ENCODE results near the gene PRKCA. TPM values are rescaled to one million over a fixed set of nuclear protein-coding genes. Genes with fewer than 3 reads are reported as not detected.
A peak's percentile ranks its signal among the peaks of the same experiment; 100 is the strongest.
"Not testable (repeated sequence)": the region's sequence is repeated elsewhere in the genome, so short reads cannot be mapped to it uniquely, and the experiment has no call there.

Gene PRKCA
- 50.8 TPM for total RNA-seq
- polyA plus RNA-seq (ENCODE audit: insufficient read depth, low read depth, low replicate concordance): 8.0 TPM
- long read RNA-seq, donor 1, full-length matches to known transcripts: 2 of 12 reads
- long read RNA-seq, donor 1, partial matches to known transcripts: 10 of 12 reads
- long read RNA-seq, donor 1, other reads (novel, unspliced or antisense): 0 of 12 reads
- long read RNA-seq, donor 2, full-length matches to known transcripts: 6 of 6 reads
- long read RNA-seq, donor 2, partial matches to known transcripts: 0 of 6 reads
- long read RNA-seq, donor 2, other reads (novel, unspliced or antisense): 0 of 6 reads
- long read RNA-seq, donor 3, full-length matches to known transcripts: 3 of 3 reads
- long read RNA-seq, donor 3, partial matches to known transcripts: 0 of 3 reads
- long read RNA-seq, donor 3, other reads (novel, unspliced or antisense): 0 of 3 reads
- long read RNA-seq, donor 4: 0 reads
- long read RNA-seq, donor 5: 0 reads
- long read RNA-seq, donor 6: 0 reads
- long read RNA-seq, donor 7, partial matches to known transcripts: 1 of 26 reads
- long read RNA-seq, donor 7, other reads (novel, unspliced or antisense): 25 of 26 reads
- long read RNA-seq, donor 8, full-length matches to known transcripts: 5 of 5 reads
- long read RNA-seq, donor 8, partial matches to known transcripts: 0 of 5 reads
- long read RNA-seq, donor 8, other reads (novel, unspliced or antisense): 0 of 5 reads
- long read RNA-seq, donor 9: 0 reads
- long read RNA-seq, donor 10, full-length matches to known transcripts: 2 of 2 reads
- long read RNA-seq, donor 10, partial matches to known transcripts: 0 of 2 reads
- long read RNA-seq, donor 10, other reads (novel, unspliced or antisense): 0 of 2 reads

GRCh38 chr17:66301864-66302741 is at the start of gene PRKCA:
TSS of gene PRKCA (plus strand) at chr17:66302613.
- H3K27ac ChIP-seq (ENCODE audit: low read depth in 2 of 2, low read length in 2 of 2): peak within 1 kb of the TSS; percentile 56 to 73
- peak within 1 kb of the TSS; percentile 60 to 78 (median 71) for H3K4me3 ChIP-seq (ENCODE audit: low read length in 3 of 3)
- FAIRE-seq: no peak
- peak within 1 kb of the TSS; percentile 31 to 65 (median 65) for H3K9ac ChIP-seq (ENCODE audit: low read length in 3 of 3)
- H3K27me3 ChIP-seq (ENCODE audit: control insufficient read depth, insufficient read depth, low read length): no peaks in the 10 kb centered on the region
- H3K4me1 ChIP-seq (ENCODE audit: control insufficient read depth in 2 of 3, insufficient read depth in 2 of 3, low read depth in 1 of 3, low read length in 3 of 3): peaks cover 0 to 7% (median 0%) of the 10 kb centered on the region in 3 donors
- peak; percentile 72 to 92 (median 81) for DNase-seq
- no peak for TF ChIP-seq CTCF (IDR thresholded peaks at IDR 0.05; ENCODE audit: borderline replicate concordance, extremely low read depth, insufficient read depth)
- no peaks in the 10 kb centered on the region for H3K9me3 ChIP-seq (ENCODE audit: control insufficient read depth in 2 of 3, insufficient read depth in 1 of 3, low read length in 3 of 3)
- intact Hi-C loops (cut with DNase I): no loop called here
- H3K36me3 ChIP-seq (ENCODE audit: control insufficient read depth in 2 of 3, insufficient read depth in 3 of 3, low read length in 3 of 3): no peaks in the 10 kb centered on the region

- H3K9me3 ChIP-seq (ENCODE audit: control insufficient read depth in 2 of 3, insufficient read depth in 1 of 3, low read length in 3 of 3); H3K27ac ChIP-seq (ENCODE audit: low read depth in 2 of 2, low read length in 2 of 2); H3K9ac ChIP-seq (ENCODE audit: low read length in 3 of 3); H3K36me3 ChIP-seq (ENCODE audit: control insufficient read depth in 2 of 3, insufficient read depth in 3 of 3, low read length in 3 of 3); intact Hi-C loops (cut with DNase I); FAIRE-seq; H3K4me3 ChIP-seq (ENCODE audit: low read length in 3 of 3); H3K27me3 ChIP-seq (ENCODE audit: control insufficient read depth, insufficient read depth, low read length); DNase-seq; H3K4me1 ChIP-seq (ENCODE audit: control insufficient read depth in 2 of 3, insufficient read depth in 2 of 3, low read depth in 1 of 3, low read length in 3 of 3): not testable (repeated sequence)
Observed at GRCh38 chr17:66253458-66253857, 49.0 kb upstream of the PRKCA start.

GRCh38 chr17:66255112-66255511 is 47.3 kb upstream of the PRKCA start:
- Histone ChIP-seq H3K9me3 (ENCODE audit: control insufficient read depth in 2 of 3, insufficient read depth in 1 of 3, low read length in 3 of 3) (no peaks in the 10 kb centered on the region), H3K4me1 (ENCODE audit: control insufficient read depth in 2 of 3, insufficient read depth in 2 of 3, low read depth in 1 of 3, low read length in 3 of 3) (no peaks in the 10 kb centered on the region), H3K36me3 (ENCODE audit: control insufficient read depth in 2 of 3, insufficient read depth in 3 of 3, low read length in 3 of 3) (no peaks in the 10 kb centered on the region), H3K27ac (ENCODE audit: low read depth in 2 of 2, low read length in 2 of 2) (no peak overlapping the region), H3K4me3 (ENCODE audit: low read length in 3 of 3) (no peak overlapping the region), H3K27me3 (ENCODE audit: control insufficient read depth, insufficient read depth, low read length) (no peaks in the 10 kb centered on the region), H3K9ac (ENCODE audit: low read length in 3 of 3) (peak overlapping the region in 1 of 3 donors; percentile 2)
- intact Hi-C loops (cut with DNase I): no loop called here
- FAIRE-seq (peak; percentile 94), DNase-seq (peak in 4 of 5 donors; percentile 44 to 93 (median 66))
- peak; percentile 90 for TF ChIP-seq CTCF (IDR thresholded peaks at IDR 0.05; ENCODE audit: borderline replicate concordance, extremely low read depth, insufficient read depth)
